ENCODE measurements around the gene PIPOX.

GRCh38 chr17:29003289-29003688 lies 39.7 kb upstream of the PIPOX start:
- TF ChIP-seq E2F6 (IDR thresholded peaks at IDR 0.05) (no peak), POLR2AphosphoS5 (IDR thresholded peaks at IDR 0.05; ENCODE audit: low read depth, low read length) (no peak)
- TF ChIP-seq, protein P1, sequence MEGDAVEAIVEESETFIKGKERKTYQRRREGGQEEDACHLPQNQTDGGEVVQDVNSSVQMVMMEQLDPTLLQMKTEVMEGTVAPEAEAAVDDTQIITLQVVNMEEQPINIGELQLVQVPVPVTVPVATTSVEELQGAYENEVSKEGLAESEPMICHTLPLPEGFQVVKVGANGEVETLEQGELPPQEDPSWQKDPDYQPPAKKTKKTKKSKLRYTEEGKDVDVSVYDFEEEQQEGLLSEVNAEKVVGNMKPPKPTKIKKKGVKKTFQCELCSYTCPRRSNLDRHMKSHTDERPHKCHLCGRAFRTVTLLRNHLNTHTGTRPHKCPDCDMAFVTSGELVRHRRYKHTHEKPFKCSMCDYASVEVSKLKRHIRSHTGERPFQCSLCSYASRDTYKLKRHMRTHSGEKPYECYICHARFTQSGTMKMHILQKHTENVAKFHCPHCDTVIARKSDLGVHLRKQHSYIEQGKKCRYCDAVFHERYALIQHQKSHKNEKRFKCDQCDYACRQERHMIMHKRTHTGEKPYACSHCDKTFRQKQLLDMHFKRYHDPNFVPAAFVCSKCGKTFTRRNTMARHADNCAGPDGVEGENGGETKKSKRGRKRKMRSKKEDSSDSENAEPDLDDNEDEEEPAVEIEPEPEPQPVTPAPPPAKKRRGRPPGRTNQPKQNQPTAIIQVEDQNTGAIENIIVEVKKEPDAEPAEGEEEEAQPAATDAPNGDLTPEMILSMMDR (IDR thresholded peaks at IDR 0.05; ENCODE audit: control extremely low read depth in 1 of 3, insufficient read depth in 1 of 3, low read depth in 1 of 3, low read length in 3 of 3) = no peak
